NCI-H345 treated with DMSO at 0.1 percent for 48 hours (cell line): Measurements from ENCODE around the gene SMC4.
"Not testable (repeated sequence)": the region's sequence is repeated elsewhere in the genome, so short reads cannot be mapped to it uniquely, and the experiment has no call there.

Experiments used
- DNase-seq: peaks from one replicate; lab custom pipeline; 2025; ENCODE audit not compliant: unreplicated experiment; lab: John Stamatoyannopoulos, UW

Gene SMC4

DNA sequence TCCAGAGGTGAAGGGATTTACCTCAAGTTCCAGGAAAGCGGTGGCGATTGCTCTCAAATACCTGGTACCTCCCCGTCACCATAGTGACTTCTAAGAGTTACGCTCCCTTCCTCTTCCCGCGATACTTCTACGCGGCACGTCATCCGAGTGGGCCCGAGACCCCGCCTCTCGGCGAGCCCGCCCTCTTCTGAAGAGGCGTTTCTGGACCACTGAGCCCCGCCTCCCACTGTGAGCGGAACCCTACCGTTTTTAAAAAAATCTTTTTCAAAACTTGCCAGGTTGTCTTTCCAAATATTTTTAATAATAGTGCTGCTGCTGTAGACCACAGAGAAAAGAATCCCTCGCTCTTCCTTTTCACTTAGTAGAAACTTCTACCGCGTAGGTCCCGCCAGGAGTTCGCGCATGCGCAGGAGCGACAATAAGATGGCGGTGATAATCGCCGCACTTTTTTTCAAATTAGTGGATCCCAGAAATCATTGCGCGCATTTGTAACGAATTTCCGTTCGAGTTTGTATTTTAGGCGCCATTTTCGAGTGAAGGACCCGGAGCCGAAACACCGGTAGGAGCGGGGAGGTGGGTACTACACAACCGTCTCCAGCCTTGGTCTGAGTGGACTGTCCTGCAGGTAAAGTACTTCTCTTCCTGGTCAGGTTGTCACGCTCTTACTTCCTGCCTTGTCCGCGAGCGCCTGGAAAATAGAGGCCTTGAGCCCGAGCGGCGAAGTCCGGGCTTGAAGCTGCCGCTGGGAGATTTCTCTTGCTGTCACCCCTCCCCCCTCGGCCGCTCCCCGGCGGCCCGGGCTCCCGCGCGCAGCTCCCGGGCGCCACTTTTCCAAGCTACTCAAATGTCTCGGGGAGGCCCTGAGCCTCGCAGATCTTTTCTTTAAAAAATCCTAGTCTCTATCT, at the start of gene SMC4, which contains the start of gene IFT80:
TSS of gene SMC4 (plus strand) at position 526 of the 905 bp plus-strand sequence. CDS start 1,177 bp downstream, outside the sequence.
TSS of gene IFT80 (minus strand) at position 101 of the 905 bp plus-strand sequence. CDS start 14,625 bp downstream, outside the sequence.
- peak; percentile 89 for DNase-seq

DNA sequence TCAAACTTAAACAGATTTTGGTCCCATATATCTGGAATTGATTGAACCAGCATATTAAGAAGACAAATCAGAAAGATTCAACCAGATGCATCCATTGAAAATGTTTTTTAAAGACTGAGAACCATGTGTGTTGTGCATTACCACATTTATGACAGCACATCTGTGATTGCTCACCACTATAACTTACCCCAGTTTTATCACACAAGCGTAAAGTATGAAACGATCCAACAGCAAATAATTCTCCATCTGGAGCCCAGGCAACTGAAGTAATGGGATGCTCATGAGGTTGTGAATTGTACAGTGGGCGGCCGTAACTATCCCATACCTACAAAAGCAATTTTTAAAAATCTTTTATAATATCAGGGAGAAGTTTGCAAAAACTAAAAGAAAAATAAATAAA, 43.6 kb upstream of the SMC4 start:
- DNase-seq = no peak

DNA sequence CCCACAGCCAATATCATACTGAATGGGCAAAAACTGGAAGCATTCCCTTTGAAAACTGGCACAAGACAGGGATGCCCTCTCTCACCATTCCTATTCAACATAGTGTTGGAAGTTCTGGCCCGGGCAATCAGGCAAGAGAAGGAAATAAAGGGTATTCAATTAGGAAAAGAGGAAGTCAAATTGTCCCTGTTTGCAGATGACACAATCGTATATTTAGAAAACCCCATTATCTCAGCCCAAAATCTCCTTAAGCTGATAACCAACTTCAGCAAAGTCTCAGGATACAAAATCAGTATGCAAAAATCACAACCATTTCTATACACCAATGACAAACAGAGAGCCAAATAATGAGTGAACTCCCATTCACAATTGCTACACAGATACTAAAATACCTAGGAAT, 36.6 kb upstream of the SMC4 start:
- not testable (repeated sequence) for DNase-seq

DNA sequence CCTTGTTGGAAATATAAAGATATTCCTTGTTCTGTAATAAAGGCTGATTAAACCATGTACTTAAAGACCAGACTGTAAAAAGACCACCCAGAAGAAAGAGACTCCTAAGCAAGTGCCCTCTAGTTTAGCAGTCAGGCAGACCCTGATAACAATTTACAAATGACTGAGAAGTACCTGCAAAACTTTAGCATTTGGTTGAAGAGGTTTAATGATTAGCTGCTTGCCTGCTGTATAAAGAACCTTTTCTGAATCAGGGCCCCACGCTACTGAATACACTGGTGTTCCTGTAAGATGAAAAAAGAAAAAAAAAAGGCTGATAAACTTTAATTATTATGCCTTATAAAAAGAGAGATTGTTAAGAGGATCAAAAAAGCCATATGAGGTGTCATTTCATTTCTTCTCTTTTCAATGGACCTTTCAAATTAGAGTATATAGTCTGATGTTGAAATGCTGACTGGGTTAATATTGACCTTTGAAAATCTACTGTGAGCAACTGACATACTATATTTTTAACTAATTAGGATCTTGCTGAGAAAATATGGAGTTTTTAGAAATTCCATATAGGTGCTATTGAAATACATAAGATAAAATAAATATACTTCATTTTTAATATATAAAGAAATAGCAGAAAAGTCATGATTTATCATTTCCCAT, 33.5 kb upstream of the SMC4 start:
- no peak for DNase-seq

DNA sequence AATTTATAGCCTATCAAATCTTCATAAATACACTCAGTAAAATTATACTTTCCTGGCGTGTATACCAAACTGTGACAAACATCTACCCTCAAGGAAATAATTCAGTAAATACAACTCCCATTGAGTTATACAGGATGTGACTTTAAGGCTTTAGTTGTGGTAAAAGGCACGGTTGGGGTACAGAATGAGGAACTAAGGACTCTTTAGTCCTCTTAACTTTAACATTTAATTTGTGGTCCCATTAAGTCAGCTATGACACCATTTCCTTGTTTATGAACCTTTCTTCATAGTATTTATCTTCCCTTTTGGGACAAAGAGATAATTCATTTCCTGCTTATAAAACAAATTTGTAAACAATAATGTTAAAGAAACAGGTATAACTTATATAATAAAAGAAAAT, 30.6 kb upstream of the SMC4 start:
- no peak for DNase-seq

DNA sequence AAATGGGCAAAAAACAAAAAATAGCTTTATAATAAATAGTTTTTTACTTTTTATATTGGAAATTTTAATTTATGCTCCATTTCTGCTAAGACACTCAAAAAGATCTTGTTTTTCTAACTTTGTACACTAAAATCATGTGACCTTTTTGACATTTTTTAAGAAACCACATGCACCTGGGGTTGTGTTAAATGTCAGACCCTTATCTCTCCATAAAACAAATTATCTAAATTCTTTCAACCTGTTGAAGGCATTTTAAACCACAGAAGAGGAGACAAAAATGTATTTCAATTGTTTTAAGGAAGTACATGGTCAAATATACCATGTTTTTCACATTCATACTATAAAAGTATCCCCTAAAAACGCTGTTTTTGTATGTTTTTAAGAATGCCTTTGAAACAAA, 29.7 kb upstream of the SMC4 start:
- DNase-seq = no peak

DNA sequence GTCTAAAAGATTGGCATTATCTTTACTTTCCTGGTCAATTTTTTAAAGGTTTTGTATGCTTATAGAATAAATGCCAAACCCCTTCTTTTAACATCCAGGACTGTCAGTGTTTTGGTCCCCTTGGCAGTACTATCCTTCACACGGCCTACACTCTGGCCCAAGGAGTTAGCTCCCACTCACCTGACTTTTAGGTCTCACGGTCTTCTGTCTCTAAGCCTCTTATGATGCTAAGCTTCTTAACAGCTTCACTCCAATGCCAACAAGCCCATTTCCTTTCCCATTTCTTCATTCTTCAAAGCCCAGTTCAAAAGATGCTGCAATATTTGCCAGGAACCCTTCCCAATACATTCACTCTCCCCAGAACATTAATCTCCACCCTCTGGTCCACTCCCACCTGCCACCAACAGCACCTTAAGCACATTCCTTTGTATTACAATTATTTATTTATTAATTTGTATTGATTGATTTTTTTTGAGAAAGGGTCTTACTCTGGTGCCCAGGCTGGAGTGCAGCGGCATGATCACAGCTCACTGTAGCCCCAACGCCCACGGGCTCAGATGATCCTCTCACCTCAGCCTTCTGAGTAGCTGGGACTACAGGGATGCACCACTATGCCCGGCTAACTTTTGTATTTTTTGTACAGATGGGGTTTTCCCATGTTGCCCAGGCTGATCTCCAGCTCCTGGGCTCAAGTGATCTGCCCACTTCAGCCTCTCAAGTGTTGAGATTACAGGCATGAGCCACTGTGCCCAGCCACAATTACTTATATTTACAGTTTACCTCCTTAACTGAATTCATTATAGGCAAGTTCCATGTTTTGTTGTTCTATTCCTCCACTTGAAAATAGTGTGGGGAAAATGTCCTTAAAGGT, 28.2 kb upstream of the SMC4 start:
- DNase-seq = no peak

DNA sequence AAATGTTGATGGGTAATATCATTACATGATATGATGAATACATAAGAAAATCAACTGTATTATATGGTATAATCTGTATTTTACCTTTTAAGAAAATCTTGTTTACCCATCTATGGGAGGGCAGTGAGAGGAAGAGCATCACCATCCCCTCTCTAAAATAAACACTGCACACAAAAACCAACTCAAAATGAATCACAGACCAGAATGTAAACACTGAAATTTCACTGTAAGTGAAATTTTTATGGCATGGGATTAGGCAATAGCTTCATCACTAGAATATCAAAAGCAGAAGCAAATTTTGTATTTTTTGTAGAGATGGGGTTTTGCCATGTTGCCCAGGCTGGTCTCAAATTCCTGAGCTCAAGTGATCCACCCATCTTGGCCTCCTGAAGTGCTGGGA, 26.7 kb upstream of the SMC4 start:
- no peak for DNase-seq

DNA sequence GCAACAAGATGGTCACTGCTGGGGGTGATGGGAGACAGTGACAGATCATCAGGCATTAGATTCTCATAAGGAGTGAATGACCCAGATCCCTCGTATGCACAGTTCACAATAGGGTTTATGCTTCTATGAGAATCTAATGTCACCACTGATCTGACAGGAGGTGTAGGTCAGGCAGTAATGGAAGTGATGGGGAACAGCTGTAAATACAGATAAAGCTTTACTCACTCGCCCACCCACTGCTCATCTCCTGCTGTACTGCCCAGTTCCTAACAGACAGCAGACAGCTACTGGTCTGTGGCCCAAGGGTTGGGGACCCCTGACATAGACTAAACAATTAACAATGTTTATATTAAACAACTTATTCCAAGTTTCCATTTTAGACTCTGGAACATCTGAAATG, 25.8 kb upstream of the SMC4 start:
- no peak for DNase-seq

DNA sequence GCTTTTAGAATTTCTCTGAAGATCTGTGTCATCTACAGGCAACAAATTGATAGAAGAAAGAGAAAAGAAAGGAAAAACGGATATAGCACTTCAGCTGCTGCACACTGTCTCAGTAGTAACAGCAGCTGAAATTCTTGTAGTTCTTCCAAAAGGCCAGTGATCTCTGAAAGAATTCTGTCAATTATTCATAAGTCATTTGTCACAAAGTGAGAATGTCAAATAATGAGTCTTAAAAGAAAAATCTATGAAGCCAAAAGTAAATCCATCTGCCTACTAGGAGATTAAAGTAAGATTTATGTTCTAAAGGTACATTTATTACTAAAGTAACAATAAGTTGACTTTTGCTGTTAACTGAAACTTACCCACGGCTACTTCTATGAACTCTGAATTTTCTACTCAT, 25.0 kb upstream of the SMC4 start:
- no peak for DNase-seq

DNA sequence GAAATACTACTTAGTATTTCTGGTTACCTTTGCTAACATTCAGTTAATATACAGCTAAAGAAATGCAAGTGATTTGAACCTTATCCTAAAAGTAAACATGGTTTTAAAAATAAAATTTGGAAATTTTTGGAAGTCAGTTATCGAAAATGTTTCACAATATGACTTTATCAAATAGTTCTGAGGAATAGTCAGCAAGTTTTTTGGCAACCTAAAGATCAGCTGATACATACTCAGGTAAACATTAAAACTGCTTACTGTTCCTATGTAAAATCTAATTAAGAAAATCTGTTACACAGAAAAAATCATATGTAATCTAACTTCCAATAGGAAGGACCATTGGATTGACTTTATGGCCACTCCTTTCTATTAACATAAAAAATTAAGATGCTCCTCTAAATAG, 24.5 kb upstream of the SMC4 start:
- no peak for DNase-seq

DNA sequence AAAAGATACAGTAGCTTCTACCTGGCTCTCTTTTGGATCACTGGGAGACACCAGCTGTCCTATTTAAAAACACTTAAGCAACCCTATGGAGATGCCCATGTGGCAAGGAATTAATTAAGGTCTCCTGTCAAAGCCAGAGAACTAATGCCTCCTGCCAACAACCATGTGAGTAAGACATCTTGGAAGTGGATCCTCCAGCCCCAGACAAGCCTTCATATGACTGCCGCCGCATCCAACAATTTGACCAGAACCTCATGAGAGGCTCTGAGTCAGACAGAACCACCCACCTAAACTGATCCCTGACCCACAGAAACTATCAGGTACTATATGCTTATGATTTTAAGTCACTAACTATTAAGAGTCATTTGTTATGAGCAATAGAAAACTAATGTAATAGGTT, 22.8 kb upstream of the SMC4 start:
- no peak for DNase-seq

DNA sequence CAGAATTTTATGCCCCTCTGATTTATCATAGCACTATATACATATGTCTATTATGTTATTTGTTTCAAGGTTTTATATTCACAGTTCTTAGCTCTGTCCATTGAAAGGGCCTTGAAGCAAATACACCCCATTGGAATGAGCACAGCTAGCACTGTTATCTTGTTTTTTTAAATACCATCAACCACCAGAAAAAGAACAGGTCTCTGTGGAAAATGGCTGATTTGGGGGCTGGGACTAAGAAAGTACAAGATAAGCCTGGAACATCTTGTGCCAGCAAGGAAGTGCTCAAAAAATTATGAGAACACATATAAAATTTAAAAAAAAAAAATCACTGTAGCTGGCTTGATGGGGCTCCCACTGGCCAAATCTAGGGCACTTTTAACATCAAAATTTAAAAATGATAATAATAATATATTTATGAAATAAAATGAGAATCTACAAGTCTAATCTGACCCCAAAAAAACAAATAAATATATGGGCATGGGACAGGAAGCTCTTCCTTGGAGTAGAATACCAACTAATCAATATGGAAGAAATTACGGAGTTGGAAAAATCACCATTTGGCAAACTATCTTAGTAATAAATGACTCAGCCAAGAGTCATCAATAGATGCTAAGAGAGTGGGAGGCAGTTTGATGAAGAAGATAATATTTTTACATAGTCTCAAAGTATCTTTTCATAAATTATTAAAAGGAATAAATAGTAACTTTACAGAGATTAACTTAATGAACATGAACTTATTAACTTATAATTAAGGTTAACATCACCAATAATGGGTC, 20.9 kb upstream of the SMC4 start:
- no peak for DNase-seq

DNA sequence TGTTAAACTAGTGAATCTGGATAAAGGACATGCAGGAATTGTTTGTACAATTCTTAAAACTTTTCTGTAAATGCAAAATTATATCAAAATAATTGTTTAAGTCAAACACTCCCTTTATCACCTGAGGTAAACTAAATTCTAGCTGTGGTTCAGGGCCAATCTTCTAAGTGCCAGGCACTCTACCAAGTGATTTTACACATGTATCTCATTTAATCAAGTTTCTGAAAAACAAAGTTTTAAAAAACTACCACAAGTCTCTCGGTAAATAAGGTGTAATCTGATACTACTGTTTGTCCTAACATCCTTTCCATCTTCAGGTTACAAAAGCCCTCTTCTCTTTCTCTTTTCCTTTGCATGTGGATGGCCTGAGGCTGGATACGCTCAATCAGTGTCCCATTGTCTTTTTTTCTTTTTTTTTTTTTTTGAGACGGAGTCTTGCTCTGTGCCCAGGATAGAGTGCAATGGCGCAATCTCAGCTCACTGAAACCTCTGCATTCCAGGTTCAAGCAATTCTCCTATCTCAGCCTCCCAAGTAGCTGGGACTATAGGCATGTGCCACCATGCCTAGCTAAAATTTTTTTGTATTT, 19.7 kb upstream of the SMC4 start:
- no peak for DNase-seq

DNA sequence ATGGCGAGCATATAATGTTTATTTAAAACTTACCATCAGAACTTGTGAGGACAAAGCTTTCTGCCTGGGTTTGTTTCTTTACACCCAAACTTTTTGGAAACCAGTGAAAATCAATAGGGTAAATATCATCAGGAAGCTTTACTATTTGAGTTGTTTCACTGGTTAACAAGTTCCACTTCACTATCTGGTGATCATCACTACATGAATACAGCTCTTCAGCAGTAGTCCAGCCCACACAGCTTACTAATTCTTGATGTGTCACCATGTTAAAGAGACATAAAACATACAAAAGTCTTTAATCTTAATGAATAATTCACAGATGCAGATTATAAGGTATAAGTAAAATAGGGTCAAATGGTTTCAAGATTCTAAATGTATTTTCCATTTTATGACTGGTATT, 18.0 kb upstream of the SMC4 start:
- DNase-seq = no peak

DNA sequence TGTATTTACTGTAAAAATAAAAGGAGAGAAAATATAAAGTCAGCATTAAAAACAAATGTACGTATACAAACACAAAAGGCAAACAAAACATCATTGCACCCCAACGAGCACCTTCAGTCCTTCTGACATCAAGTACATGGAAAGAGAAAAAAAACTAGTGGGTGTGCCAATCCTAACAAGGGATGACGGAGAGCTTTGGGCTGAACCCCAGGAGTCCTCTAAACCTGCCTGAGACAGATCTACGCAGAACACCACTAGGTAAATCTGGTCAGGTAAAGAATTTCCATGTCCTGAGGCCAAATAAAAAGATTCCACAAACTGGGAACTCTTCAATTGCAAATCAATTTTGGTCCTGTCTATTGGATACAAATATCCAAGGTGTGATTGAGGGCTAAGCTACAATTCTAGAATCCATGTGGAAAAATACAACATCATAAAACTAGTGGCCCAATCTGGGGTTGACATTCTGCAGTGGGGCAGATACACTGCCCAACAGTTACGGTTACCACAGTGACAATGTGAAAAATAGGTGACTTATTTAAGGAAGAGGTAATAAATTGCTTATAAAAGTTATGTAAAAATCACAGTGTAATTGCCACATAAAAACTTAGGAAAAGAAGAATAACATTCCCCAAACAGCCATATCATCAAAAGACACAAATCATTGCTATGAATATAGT, 14.7 kb upstream of the SMC4 start:
- DNase-seq = no peak

DNA sequence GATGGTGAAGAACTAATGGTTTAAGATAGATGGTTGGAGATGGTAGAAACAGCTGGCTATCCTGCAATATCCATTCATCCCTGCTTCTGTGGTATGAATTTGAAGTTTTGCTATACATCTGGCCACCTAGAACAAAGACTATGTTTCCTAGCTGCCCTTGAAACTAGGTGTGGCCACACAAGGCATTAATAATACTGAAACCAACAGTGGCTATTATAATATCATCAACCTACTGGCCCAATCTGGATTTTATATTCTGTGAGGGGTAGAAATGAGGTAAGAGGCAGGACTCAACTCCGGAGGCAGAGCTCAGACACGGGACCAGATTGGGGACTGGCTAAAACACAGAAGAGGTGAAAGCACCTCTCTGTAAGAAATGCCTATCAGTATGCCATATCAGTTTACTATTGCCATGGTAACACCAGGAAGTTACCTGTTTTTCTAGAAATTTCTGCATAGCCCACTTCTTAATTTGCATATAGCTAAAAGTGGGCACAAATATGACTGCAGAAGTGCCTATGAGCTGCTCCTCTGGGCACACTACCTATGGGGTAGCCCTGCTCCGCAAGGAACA, 8.8 kb upstream of the SMC4 start:
- DNase-seq = no peak

DNA sequence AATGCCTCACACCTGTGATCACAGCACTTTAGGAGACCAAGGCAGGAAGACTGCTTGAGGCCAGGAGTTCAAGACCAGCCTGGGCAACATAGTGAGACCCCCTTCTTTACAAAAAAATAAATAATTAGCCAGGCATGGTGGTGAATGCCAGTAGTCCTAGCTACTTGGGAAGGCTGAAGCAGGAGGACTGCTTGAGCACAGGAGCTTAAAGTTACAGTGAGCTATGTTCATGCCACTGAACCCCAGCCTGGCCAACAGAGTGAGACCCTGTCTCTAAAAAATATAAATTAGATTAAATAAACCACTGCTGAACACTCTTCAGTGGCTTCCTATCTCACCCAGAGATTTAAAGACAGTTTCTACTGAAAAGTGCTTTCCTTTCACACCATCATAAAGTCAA, 6.7 kb upstream of the SMC4 start:
- no peak for DNase-seq

DNA sequence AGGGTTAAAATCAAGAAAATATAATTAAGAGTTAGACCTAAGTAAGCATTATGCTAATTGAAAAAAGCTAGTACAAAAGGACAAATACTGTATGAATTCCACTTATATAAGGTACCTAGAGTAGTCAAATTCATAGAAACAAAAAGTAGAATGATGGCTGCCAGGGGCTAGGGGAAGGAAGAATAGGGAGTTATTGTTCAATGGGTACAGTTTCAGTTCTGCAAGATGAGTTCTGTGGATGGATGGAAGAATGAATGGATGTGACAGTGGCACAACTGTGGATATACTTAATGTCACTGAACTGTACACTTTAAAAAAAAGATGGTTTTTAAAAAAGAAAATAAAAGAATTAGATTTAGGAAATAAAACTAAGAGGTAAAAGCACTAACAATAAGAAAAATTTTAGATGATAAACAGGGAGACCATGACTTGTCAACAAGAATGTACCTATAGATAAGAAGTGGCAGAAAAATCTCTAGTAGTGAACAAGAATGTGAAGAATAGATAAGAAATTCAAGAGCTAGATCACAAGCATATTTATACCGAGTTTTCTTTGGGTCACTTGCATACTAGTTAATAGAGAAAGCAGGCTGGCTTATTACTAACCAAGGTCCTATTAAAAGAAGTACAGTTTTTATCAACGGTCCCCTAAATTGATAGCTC, 6.0 kb upstream of the SMC4 start:
- no peak for DNase-seq
